H1 (cell line): ENCODE measurements around the gene RNF111. TPM values are rescaled to one million over a fixed set of nuclear protein-coding genes. Genes with fewer than 3 reads are reported as not detected.

Experiments used
- CTCF ChIA-PET: fragments of 300-600 bp; sonication (Branson Sonifier 250); formaldehyde crosslinking; loops from one replicate; lab custom pipeline; 2021; ENCODE audit not compliant: partially characterized antibody; lab: Charles Lee
- POLR2A ChIA-PET: fragments of 300-600 bp; sonication (Branson Sonifier 250); formaldehyde crosslinking; loops from one replicate; lab custom pipeline; 2021; ENCODE audit warnings: inconsistent platforms; ENCODE audit not compliant: partially characterized antibody; lab: Charles Lee
- DNase-seq, 2 experiments: peaks; one replicate each; pipeline versions ENCODE4 v3.0.0 to v3.0.0-alpha.2; 2010 to 2022; ENCODE audit warnings: low spot score in 2 of 2, low read depth in 1 of 2, mixed read lengths in 1 of 2
- FAIRE-seq: peaks from 2 replicates; lab custom pipeline; 2011; peaks lifted over from hg19 to GRCh38; lab: Jason Lieb, UNC
- H2AFZ ChIP-seq: 2 replicates; pipeline ENCODE4 v1.8.1; 2012; ENCODE audit warnings: low read length, inconsistent platforms
- H2AK5ac ChIP-seq: 2 replicates; pipeline ENCODE4 v1.6.1; 2013; ENCODE audit warnings: low read depth, low read length
- H2BK120ac ChIP-seq: replicated peaks from 2 replicates; pipeline ENCODE3; 2013; ENCODE audit warnings: low read depth, low read length, inconsistent platforms
- H2BK12ac ChIP-seq: 2 replicates; pipeline ENCODE4 v1.6.1; 2013; ENCODE audit warnings: low read depth, low read length
- H2BK15ac ChIP-seq: 2 replicates; pipeline ENCODE4 v1.6.1; 2013; ENCODE audit warnings: low read length
- H2BK20ac ChIP-seq: 2 replicates; pipeline ENCODE4 v1.6.1; 2013; ENCODE audit warnings: low read length
- H2BK5ac ChIP-seq: 2 replicates; pipeline ENCODE4 v1.6.1; 2013; ENCODE audit warnings: low read depth, low read length
- H3K14ac ChIP-seq: 2 replicates; pipeline ENCODE4 v1.6.1; 2013; ENCODE audit warnings: inconsistent platforms; ENCODE audit not compliant: insufficient read length
- H3K18ac ChIP-seq: 2 replicates; pipeline ENCODE4 v1.6.1; 2013; ENCODE audit warnings: low read length; ENCODE audit errors: extremely low read depth
- H3K23ac ChIP-seq: 2 replicates; pipeline ENCODE4 v1.6.1; 2013; ENCODE audit warnings: inconsistent platforms; ENCODE audit not compliant: insufficient read length
- H3K23me2 ChIP-seq: 2 replicates; pipeline ENCODE4 v1.6.1; 2013; ENCODE audit warnings: low read depth, low read length
- H3K27ac ChIP-seq: 2 replicates; pipeline ENCODE4 v1.6.1; 2011; ENCODE audit warnings: low read depth, low read length, inconsistent platforms
- H3K27me3 ChIP-seq, 4 experiments: replicated peaks in 1 of 4; 1 replicate in 1 of 4; 2 replicates in 3 of 4; pipeline versions ENCODE4 v1.6.1 to v1.8.1; 2011 to 2013; ENCODE audit warnings: low read length in 3 of 4, mild to moderate bottlenecking in 3 of 4, inconsistent platforms in 2 of 4, mixed read lengths in 2 of 4, moderate library complexity in 1 of 4; ENCODE audit not compliant: control insufficient read depth in 3 of 4, insufficient read depth in 3 of 4; ENCODE audit errors: extremely low read depth in 1 of 4
- H3K36me3 ChIP-seq, 4 experiments: 2 replicates each; pipeline versions ENCODE4 v1.6.1 to v1.8.1; 2011 to 2013; ENCODE audit warnings: mild to moderate bottlenecking in 4 of 4, low read length in 3 of 4, moderate library complexity in 2 of 4, control low read depth in 1 of 4, inconsistent platforms in 1 of 4; ENCODE audit not compliant: insufficient read depth in 4 of 4, control insufficient read depth in 2 of 4
- H3K4ac ChIP-seq: replicated peaks from 2 replicates; pipeline ENCODE3; 2013; ENCODE audit warnings: low read length, low read depth, mixed read lengths, inconsistent platforms; ENCODE audit not compliant: insufficient read length
- H3K4me1 ChIP-seq, 4 experiments: replicated peaks in 1 of 4; 1 replicate in 1 of 4; 2 replicates in 3 of 4; pipeline versions ENCODE4 v1.6.1 to v1.8.1; 2011 to 2013; ENCODE audit warnings: low read length in 3 of 4, inconsistent platforms in 2 of 4, mixed read lengths in 1 of 4; ENCODE audit not compliant: insufficient read depth in 4 of 4, control insufficient read depth in 3 of 4
- H3K4me2 ChIP-seq, 2 experiments: 2 replicates each; pipeline versions ENCODE4 v1.6.1 to v1.8.1; 2011 to 2013; ENCODE audit warnings: low read depth in 2 of 2, low read length in 2 of 2, control low read depth in 1 of 2, inconsistent platforms in 1 of 2, mild to moderate bottlenecking in 1 of 2; ENCODE audit not compliant: insufficient read depth in 1 of 2
- H3K4me3 ChIP-seq, 4 experiments: fragments of 200-600, 300-600 bp in 1 of 4; sonication (generic), shearing (Covaris generic), sonication (Bioruptor Twin) in 1 of 4; 2 replicates each; pipeline versions ENCODE4 v1.5.1 to v1.8.1; 2011 to 2016; ENCODE audit warnings: low read length in 4 of 4, low read depth in 3 of 4, control low read depth in 2 of 4, inconsistent platforms in 2 of 4, mild to moderate bottlenecking in 2 of 4, mixed read lengths in 1 of 4, moderate library complexity in 1 of 4; ENCODE audit not compliant: insufficient read depth in 2 of 4; ENCODE audit errors: extremely low read depth in 1 of 4
- H3K56ac ChIP-seq: replicated peaks from 2 replicates; pipeline ENCODE3; 2013; ENCODE audit warnings: low read depth, mild to moderate bottlenecking, mixed read lengths, low read length, inconsistent platforms; ENCODE audit not compliant: insufficient read length
- H3K79me1 ChIP-seq: 2 replicates; pipeline ENCODE4 v1.6.1; 2013; ENCODE audit warnings: low read depth, low read length, control low read depth
- H3K79me2 ChIP-seq, 2 experiments: 2 replicates each; pipeline versions ENCODE4 v1.6.1 to v1.8.1; 2012 to 2013; ENCODE audit warnings: low read length in 2 of 2, mild to moderate bottlenecking in 2 of 2, inconsistent platforms in 1 of 2; ENCODE audit not compliant: insufficient read depth in 2 of 2, control insufficient read depth in 1 of 2
- H3K9ac ChIP-seq, 4 experiments: replicated peaks in 1 of 4; 1 replicate in 1 of 4; 2 replicates in 3 of 4; pipeline versions ENCODE4 v1.6.1 to v1.8.1; 2011 to 2013; ENCODE audit warnings: low read depth in 3 of 4, low read length in 3 of 4, control low read depth in 2 of 4, mild to moderate bottlenecking in 2 of 4, moderate library complexity in 2 of 4, inconsistent platforms in 1 of 4; ENCODE audit errors: extremely low read depth in 1 of 4
- H3K9me3 ChIP-seq, 2 experiments: 2 replicates each; pipeline versions ENCODE4 v1.6.1 to v1.8.1; 2012 to 2013; ENCODE audit warnings: mild to moderate bottlenecking in 2 of 2, moderate library complexity in 2 of 2, control low read depth in 1 of 2, inconsistent platforms in 1 of 2, low read depth in 1 of 2, low read length in 1 of 2, mixed read lengths in 1 of 2; ENCODE audit not compliant: insufficient read depth in 2 of 2
- H4K20me1 ChIP-seq, 2 experiments: replicated peaks in 1 of 2; 2 replicates each; pipeline versions ENCODE3 to v1.8.1; 2011 to 2013; ENCODE audit warnings: inconsistent platforms in 2 of 2, low read length in 2 of 2, mild to moderate bottlenecking in 1 of 2; ENCODE audit not compliant: insufficient read depth in 2 of 2, control insufficient read depth in 1 of 2
- H4K5ac ChIP-seq: 2 replicates; pipeline ENCODE4 v1.6.1; 2013; ENCODE audit warnings: low read length, low read depth, mixed read lengths, inconsistent platforms; ENCODE audit not compliant: insufficient read length
- H4K8ac ChIP-seq: 2 replicates; pipeline ENCODE4 v1.8.0; 2013; ENCODE audit warnings: mild to moderate bottlenecking, moderate library complexity, low read length, inconsistent platforms; ENCODE audit not compliant: insufficient read depth; ENCODE audit errors: extremely low read depth
- H4K91ac ChIP-seq: replicated peaks from 2 replicates; pipeline ENCODE3; 2013; ENCODE audit warnings: low read length, mixed read lengths, inconsistent platforms; ENCODE audit not compliant: insufficient read length
- CHD2 ChIP-seq: IDR thresholded peaks from 2 replicates; pipeline ENCODE4 v1.6.1; 2012; ENCODE audit warnings: low read length, improper control_type of control experiment
- CTBP2 ChIP-seq: IDR thresholded peaks from 2 replicates; pipeline ENCODE4 v1.7.0; 2011; ENCODE audit warnings: borderline replicate concordance, mild to moderate bottlenecking, moderate library complexity, mixed read lengths, low read length; ENCODE audit not compliant: insufficient read depth, insufficient read length
- EZH2 ChIP-seq: fragments of 200-600 bp; sonication (generic); IDR thresholded peaks from 2 replicates; pipeline ENCODE4 v1.7.1; 2012; ENCODE audit warnings: low read depth, mild to moderate bottlenecking, moderate library complexity, low read length, inconsistent platforms; ENCODE audit not compliant: severe bottlenecking
- TCF12 ChIP-seq: IDR thresholded peaks from 2 replicates; pipeline ENCODE4 v1.6.1; 2011; ENCODE audit warnings: low read depth, mild to moderate bottlenecking, low read length
- WGBS, 2 experiments: shearing (Covaris generic) in 1 of 2; methylation state at CpG; one replicate each; pipeline versions ENCODE4 v1.1.6 to v1.1.7; 2013 to 2015; ENCODE audit warnings: low lambda C conversion rate in 2 of 2, mixed read lengths in 2 of 2, inconsistent platforms in 1 of 2, low coverage in 1 of 2, missing lambda C conversion rate in 1 of 2; ENCODE audit not compliant: insufficient replicate concordance in 2 of 2, insufficient coverage in 1 of 2, insufficient read length in 1 of 2; ENCODE audit errors: extremely low coverage in 1 of 2, missing lambda C conversion rate in 1 of 2; 5-methylcytosine and 5-hydroxymethylcytosine counted together
- polyA plus RNA-seq, 7 experiments: library from polyadenylated mRNA; depleted of rRNA in 3 of 7; stranded (reverse) in 5 of 7; unstranded in 2 of 7; fragments of >200 nt in 5 of 7; fragments of 200-250 nt in 2 of 7; gene quantifications; 1 replicate in 5 of 7; 2 replicates in 1 of 7; 4 replicates in 1 of 7; pipeline versions ENCODE4 v1.2.1 to v1.2.3, GENCODE V29; 2011 to 2013; ENCODE audit warnings: missing spikeins in 2 of 7, mixed read lengths in 2 of 7
- total RNA-seq: library from RNA; stranded (reverse); fragmentation: NEBNext Ultra II Directional; extraction: Animal tissue kit (Norgen Biotek cat#: 25700); gene quantifications from 2 replicates; pipeline ENCODE4 v1.2.1, GENCODE V29; 2021

Gene RNF111
- total and polyA plus RNA-seq, 2 of the 8 experiments (the other 6 are each of a cell fraction or from before 2014, with no cell fraction given) = 18.5 to 26.6 TPM

DNA sequence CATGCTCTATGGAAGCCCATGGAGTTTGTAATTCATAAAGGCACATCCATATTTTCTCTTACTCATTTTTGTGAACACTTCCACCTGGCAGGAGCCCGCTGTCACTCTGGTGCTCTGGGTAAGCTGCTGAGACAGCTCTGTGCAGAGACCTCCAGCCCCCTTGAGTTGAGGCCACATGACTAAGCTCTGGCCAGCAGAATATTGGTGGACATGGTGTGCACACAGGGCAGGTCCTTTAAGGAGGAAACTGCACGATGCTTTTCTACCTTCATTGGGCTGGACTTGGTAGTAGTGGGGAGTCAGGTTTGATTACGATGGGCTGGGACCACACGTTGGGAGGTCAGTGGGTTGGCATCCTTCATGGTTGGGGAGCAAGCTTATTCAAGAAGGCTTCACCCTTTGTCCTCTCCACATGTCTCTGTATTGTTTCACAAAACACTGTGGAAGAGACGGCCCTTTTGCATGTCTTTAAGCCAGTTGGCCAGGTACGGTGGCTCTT is 146.5 kb downstream of the RNF111 start:
- TF ChIP-seq CHD2 (no peak), EZH2 (no peak), CTBP2 (no peak), TCF12 (no peak)
- H2AFZ ChIP-seq = no peak overlapping the region
- no peak overlapping the region for H2BK20ac ChIP-seq
- H3K27me3 ChIP-seq = no peaks in the 10 kb centered on the region
- H3K4me2 ChIP-seq = no peak overlapping the region
- H2BK120ac ChIP-seq = no peak overlapping the region
- H4K8ac ChIP-seq = no peak overlapping the region
- no peak overlapping the region for H3K27ac ChIP-seq
- no peak overlapping the region for H3K56ac ChIP-seq
- H3K79me2 ChIP-seq = peaks cover 0 to 3% of the 10 kb centered on the region in 2 experiments; a peak in 1 of 4 replicates
- CTCF ChIA-PET = interaction anchor here (1.3 kb wide), 1 partner anchor 395 kb away, joined by 3 read pairs; no protein-coding TSS in a partner anchor
- H3K23ac ChIP-seq = no peak overlapping the region
- H3K4me3 ChIP-seq = no peak overlapping the region
- no peaks in the 10 kb centered on the region; a peak in 1 of 7 replicates for H3K4me1 ChIP-seq
- H3K9ac ChIP-seq = no peak overlapping the region
- H3K18ac ChIP-seq = no peak overlapping the region
- no peak overlapping the region for H2BK5ac ChIP-seq
- H3K23me2 ChIP-seq = no peaks in the 10 kb centered on the region; the same call in 1 of the 2 replicates
- no peak overlapping the region for H4K91ac ChIP-seq
- no peak overlapping the region for H3K4ac ChIP-seq
- H3K36me3 ChIP-seq = peaks cover 10 to 79% (median 36%) of the 10 kb centered on the region in 4 experiments
- H4K20me1 ChIP-seq = no peaks in the 10 kb centered on the region
- no peak for DNase-seq
- no peak for FAIRE-seq
- no peak overlapping the region for H2BK12ac ChIP-seq
- no peak overlapping the region for H2AK5ac ChIP-seq
- 81% methylated on average over 6 of the region's 6 CpGs; no CpG with 5 or more reads in 1 of the 2 experiments for WGBS, 2 experiments
- H3K9me3 ChIP-seq = peaks cover 3 to 6% of the 10 kb centered on the region in 2 experiments; a peak in 1 of 4 replicates
- H3K14ac ChIP-seq = no peak overlapping the region
- POLR2A ChIA-PET = interaction anchor here (0.8 to 2.3 kb wide), 3 partner anchors 9 to 256 kb away, joined by 3 to 7 read pairs (median 5); no protein-coding TSS in a partner anchor
- H3K79me1 ChIP-seq = 0 out of 2 replicates have a peak, but pooled peaks cover 3% of the 10 kb centered on the region
- H4K5ac ChIP-seq = no peak overlapping the region
- H2BK15ac ChIP-seq = no peak overlapping the region
